IMR-90 (cell line): ENCODE results near the gene CUL4B. TPM values are rescaled to one million over a fixed set of nuclear protein-coding genes. Genes with fewer than 3 reads are reported as not detected.

Source experiments
- ATAC-seq: fragments of 200-7000 bp; cut with Tn5 transposase; 2 replicates; pipeline ENCODE4 v1.9.1; 2020; ENCODE audit warnings: low read depth, mild to moderate bottlenecking, moderate library complexity
- BruUV-seq: library from RNA; stranded (reverse); fragments of 400-500 nt; replicated peaks from 2 replicates; lab custom pipeline; 2021; lab: Mats Ljungman, UMichigan
- CTCF ChIA-PET: fragments of 300-600 bp; formaldehyde crosslinking; extraction: SDS; loops from one replicate; lab custom pipeline; 2021; ENCODE audit warnings: antibody characterized with exemption; lab: Yijun Ruan, JAX
- POLR2A ChIA-PET: fragments of 300-600 bp; sonication (Branson Sonifier 250); formaldehyde crosslinking; loops from one replicate; lab custom pipeline; 2022; ENCODE audit warnings: antibody characterized with exemption; ENCODE audit not compliant: unreplicated experiment; lab: Charles Lee
- DNase-seq: peaks from one replicate; pipeline ENCODE4 v3.0.0; 2013
- H2AFZ ChIP-seq: replicated peaks from 2 replicates; pipeline ENCODE3; 2013; ENCODE audit warnings: low read length, mild to moderate bottlenecking; ENCODE audit not compliant: poor library complexity
- H2AK5ac ChIP-seq: 2 replicates; pipeline ENCODE4 v1.6.1; 2013; ENCODE audit warnings: low read depth, low read length, inconsistent platforms
- H2AK9ac ChIP-seq: replicated peaks from 2 replicates; pipeline ENCODE3; 2013; ENCODE audit warnings: mild to moderate bottlenecking, low read depth, low read length, moderate library complexity; ENCODE audit not compliant: poor library complexity
- H2BK120ac ChIP-seq: 2 replicates; pipeline ENCODE4 v1.6.1; 2013; ENCODE audit warnings: low read depth, low read length, inconsistent platforms
- H2BK15ac ChIP-seq: 3 replicates; pipeline ENCODE4 v1.6.1; 2013; ENCODE audit warnings: low read depth, low read length, inconsistent platforms
- H2BK20ac ChIP-seq: 2 replicates; pipeline ENCODE4 v1.6.1; 2013; ENCODE audit warnings: low read depth, mild to moderate bottlenecking, inconsistent platforms, low read length, moderate library complexity
- H2BK5ac ChIP-seq: 2 replicates; pipeline ENCODE4 v1.6.1; 2013; ENCODE audit warnings: mild to moderate bottlenecking, low read depth, low read length, inconsistent platforms; ENCODE audit not compliant: poor library complexity, severe bottlenecking
- H3K14ac ChIP-seq: replicated peaks from 2 replicates; pipeline ENCODE4 v1.6.1; 2013; ENCODE audit warnings: low read depth, low read length, inconsistent platforms
- H3K18ac ChIP-seq: 2 replicates; pipeline ENCODE4 v1.6.1; 2013; ENCODE audit warnings: low read depth, low read length, control low read depth
- H3K23ac ChIP-seq: 2 replicates; pipeline ENCODE4 v1.6.1; 2013; ENCODE audit warnings: low read depth, low read length, inconsistent platforms
- H3K27ac ChIP-seq: 2 replicates; pipeline ENCODE4 v1.5.1; 2013; ENCODE audit warnings: mild to moderate bottlenecking, control low read depth, low read length; ENCODE audit not compliant: insufficient read depth
- H3K27me3 ChIP-seq: 2 replicates; pipeline ENCODE4 v1.6.1; 2013; ENCODE audit warnings: low read length; ENCODE audit not compliant: control insufficient read depth, insufficient read depth
- H3K36me3 ChIP-seq: 2 replicates; pipeline ENCODE4 v1.6.1; 2013; ENCODE audit warnings: low read length, mixed read lengths; ENCODE audit not compliant: control insufficient read depth, insufficient read depth
- H3K4ac ChIP-seq: 2 replicates; pipeline ENCODE4 v1.6.1; 2013; ENCODE audit warnings: low read depth, low read length, inconsistent platforms
- H3K4me1 ChIP-seq: 2 replicates; pipeline ENCODE4 v1.6.1; 2013; ENCODE audit warnings: low read length, mixed read lengths; ENCODE audit not compliant: control insufficient read depth, insufficient read depth
- H3K4me2 ChIP-seq: 2 replicates; pipeline ENCODE4 v1.6.1; 2013; ENCODE audit warnings: low read depth, mild to moderate bottlenecking, control low read depth, low read length, moderate library complexity
- H3K4me3 ChIP-seq: 2 replicates; pipeline ENCODE4 v1.5.1; 2013; ENCODE audit warnings: low read depth, mild to moderate bottlenecking, control low read depth, low read length, moderate library complexity; ENCODE audit not compliant: insufficient read depth
- H3K56ac ChIP-seq: 2 replicates; pipeline ENCODE4 v1.6.1; 2013; ENCODE audit warnings: low read length, inconsistent platforms; ENCODE audit not compliant: insufficient read depth; ENCODE audit errors: extremely low read depth
- H3K79me1 ChIP-seq, 2 experiments: 2 replicates each; pipeline ENCODE4 v1.6.1; 2013; ENCODE audit warnings: low read length in 2 of 2, inconsistent platforms in 1 of 2, low read depth in 1 of 2
- H3K9ac ChIP-seq: 2 replicates; pipeline ENCODE4 v1.6.1; 2013; ENCODE audit warnings: low read depth, low read length, control low read depth
- H3K9me1 ChIP-seq: 2 replicates; pipeline ENCODE4 v1.6.1; 2013; ENCODE audit warnings: low read length, inconsistent platforms; ENCODE audit not compliant: insufficient read depth
- H3K9me3 ChIP-seq: 2 replicates; pipeline ENCODE4 v1.6.1; 2013; ENCODE audit warnings: low read length; ENCODE audit not compliant: control insufficient read depth, insufficient read depth
- H4K20me1 ChIP-seq: 2 replicates; pipeline ENCODE4 v1.6.1; 2013; ENCODE audit warnings: low read length, inconsistent platforms; ENCODE audit not compliant: insufficient read depth
- H4K5ac ChIP-seq: 2 replicates; pipeline ENCODE4 v1.6.1; 2013; ENCODE audit warnings: mild to moderate bottlenecking, low read depth, low read length, control low read depth
- H4K8ac ChIP-seq, 2 experiments: 2 replicates each; pipeline ENCODE4 v1.6.1; 2013; ENCODE audit warnings: low read depth in 2 of 2, low read length in 2 of 2, control low read depth in 1 of 2, inconsistent platforms in 1 of 2
- H4K91ac ChIP-seq: 2 replicates; pipeline ENCODE4 v1.6.1; 2013; ENCODE audit warnings: low read depth, low read length, inconsistent platforms; ENCODE audit not compliant: insufficient read depth
- ELK1 ChIP-seq: fragments of 150-350 bp; IDR thresholded peaks from 2 replicates; pipeline ENCODE4 v1.6.1; 2016; ENCODE audit warnings: low read depth, mild to moderate bottlenecking, low read length, moderate library complexity, borderline replicate concordance
- POLR2A ChIP-seq: IDR thresholded peaks from 2 replicates; pipeline ENCODE4 v1.6.1; 2012; ENCODE audit warnings: mild to moderate bottlenecking, low read depth, low read length
- RFX5 ChIP-seq: IDR thresholded peaks from 2 replicates; pipeline ENCODE4 v1.8.0; 2012; ENCODE audit warnings: low read depth, mild to moderate bottlenecking, low read length, moderate library complexity
- USF2 ChIP-seq: fragments of 150-350 bp; IDR thresholded peaks from 2 replicates; pipeline ENCODE4 v1.6.1; 2017; ENCODE audit warnings: mild to moderate bottlenecking, antibody characterized with exemption, low read length, low read depth
- WGBS, 2 experiments: methylation state at CpG; one replicate each; pipeline versions ENCODE4 v1.1.5 to v1.1.7; 2013; ENCODE audit warnings: missing lambda C conversion rate in 2 of 2; ENCODE audit not compliant: insufficient read length in 1 of 2; ENCODE audit errors: extremely low coverage in 2 of 2; 5-methylcytosine and 5-hydroxymethylcytosine counted together
- dilution Hi-C: fragments of 300-500 bp; cut with HindIII; formaldehyde crosslinking; loops from one replicate; pipeline ENCODE4 v1.14.3; 2018; ENCODE audit warnings: low sequenced_read_pairs; ENCODE audit not compliant: unreplicated experiment
- in situ Hi-C: fragments of 300-500 bp; cut with MboI; formaldehyde crosslinking; loops from 3 replicates; pipeline ENCODE4 v1.14.3; 2019; ENCODE audit warnings: low sequenced_read_pairs, inconsistent platforms, mixed read lengths
- intact Hi-C: fragments of 100-400 bp; cut with micrococcal nuclease; formaldehyde crosslinking; loops from 2 replicates; pipeline ENCODE4 v1.10.0; 2022
- polyA plus RNA-seq, 3 experiments: library from polyadenylated mRNA; depleted of rRNA; stranded (reverse); fragments of >200 nt; gene quantifications; 2 replicates each; pipeline ENCODE4 v1.2.3, GENCODE V29; 2012; ENCODE audit warnings: low replicate concordance in 1 of 3
- total RNA-seq: library from RNA; depleted of rRNA; stranded (reverse); fragments of >200 nt; gene quantifications from 2 replicates; pipeline ENCODE4 v1.2.3, GENCODE V29; 2012

CUL4B gene
- total and polyA plus RNA-seq, 2 of the 4 experiments (the other 2 are of a cell fraction) = 19.4 to 30.9 TPM

GRCh38 chrX:120477453-120477852, 83.3 kb downstream of the CUL4B start:
- Histone ChIP-seq H3K18ac (no peak overlapping the region), H3K27me3 (peaks cover 2% of the 10 kb centered on the region; the same call in 1 of the 2 replicates), H2BK120ac (no peak overlapping the region), H3K4me1 (no peaks in the 10 kb centered on the region), H3K4ac (no peak overlapping the region), H3K4me3 (no peak overlapping the region), H4K91ac (no peak overlapping the region), H3K4me2 (no peak overlapping the region), H4K20me1 (no peaks in the 10 kb centered on the region), H2BK5ac (no peak overlapping the region), H3K9me1 (no peaks in the 10 kb centered on the region), H3K79me1 (no peaks in the 10 kb centered on the region), H4K5ac (no peak overlapping the region), H2BK20ac (no peak overlapping the region), H2BK15ac (no peak overlapping the region), H3K9me3 (no peaks in the 10 kb centered on the region), H3K9ac (no peak overlapping the region), H3K27ac (no peak overlapping the region), H3K23ac (no peak overlapping the region), H2AFZ (no peak overlapping the region), H2AK5ac (no peak overlapping the region), H2AK9ac (no peak overlapping the region), H4K8ac (no peak overlapping the region), H3K14ac (no peak overlapping the region), H3K56ac (no peak overlapping the region), H3K36me3 (no peaks in the 10 kb centered on the region)
- DNase-seq (no peak), ATAC-seq (no peak)
- intact Hi-C loops = loop anchor here (10.0 kb wide), 1 partner anchor 163 kb away; the partner anchor contains the start of gene TMEM255A
- dilution Hi-C loops = no loop called here
- CTCF ChIA-PET = no interaction called here
- in situ Hi-C loops = no loop called here
- POLR2A ChIA-PET = no interaction called here
- BruUV-seq = no TSS peak
- no CpG with 5 or more reads among the region's 3 CpGs for WGBS, 2 experiments
- no peak for TF ChIP-seq USF2
- TF ChIP-seq POLR2A = no peak
- TF ChIP-seq ELK1 = no peak
- TF ChIP-seq RFX5 = no peak
